8988T (cell line): ENCODE results near the gene CACNG8.
"Not testable (repeated sequence)": the region's sequence is repeated elsewhere in the genome, so short reads cannot be mapped to it uniquely, and the experiment has no call there.

Experiments used
- DNase-seq: peaks from one replicate; pipeline ENCODE4 v3.0.0; 2011

The CACNG8 gene

GRCh38 chr19:53994811-53995210, 32.1 kb downstream of the CACNG8 start:
- DNase-seq: no peak

- DNase-seq: no peak
These were observed 35.5 kb downstream of the CACNG8 start for GRCh38 chr19:53998223-53998622.

- DNase-seq: no peak
These were observed 37.0 kb downstream of the CACNG8 start for GRCh38 chr19:53999694-54000093.

GRCh38 chr19:54001496-54001895, 38.8 kb downstream of the CACNG8 start:
- no peak for DNase-seq

GRCh38 chr19:54002495-54003315, 40.0 kb downstream of the CACNG8 start:
- no peak for DNase-seq

- DNase-seq: no peak
These were observed 46.7 kb downstream of the CACNG8 start for GRCh38 chr19:54009440-54009839.

- no peak for DNase-seq
These were observed 47.7 kb downstream of the CACNG8 start for GRCh38 chr19:54010474-54010873.

- no peak for DNase-seq
These were observed 48.9 kb downstream of the CACNG8 start for GRCh38 chr19:54011507-54012211.

- no peak for DNase-seq
These were observed 51.1 kb downstream of the CACNG8 start for GRCh38 chr19:54013866-54014265.

- DNase-seq: no peak
These were observed 52.3 kb downstream of the CACNG8 start for GRCh38 chr19:54014920-54015560.

GRCh38 chr19:54017261-54017660, 54.5 kb downstream of the CACNG8 start:
- no peak for DNase-seq

GRCh38 chr19:54021363-54021762, 58.6 kb downstream of the CACNG8 start:
- DNase-seq: no peak

GRCh38 chr19:54021932-54022331, 59.2 kb downstream of the CACNG8 start:
- DNase-seq: no peak

- DNase-seq: no peak
These were observed 60.5 kb downstream of the CACNG8 start for GRCh38 chr19:54023191-54023590.

GRCh38 chr19:54024660-54025059, 61.9 kb downstream of the CACNG8 start:
- DNase-seq: no peak

- DNase-seq: no peak
These were observed 63.9 kb downstream of the CACNG8 start for GRCh38 chr19:54026656-54027055.

GRCh38 chr19:54029301-54029700, 66.6 kb downstream of the CACNG8 start:
- no peak for DNase-seq

GRCh38 chr19:54029930-54030490, 67.3 kb downstream of the CACNG8 start:
- DNase-seq: no peak

- no peak for DNase-seq
These were observed 68.3 kb downstream of the CACNG8 start for GRCh38 chr19:54030895-54031586.

GRCh38 chr19:54035215-54036178, 72.8 kb downstream of the CACNG8 start:
- no peak for DNase-seq

- not testable (repeated sequence) for DNase-seq
These were observed 73.8 kb downstream of the CACNG8 start for GRCh38 chr19:54036542-54036941.
